Medulla oblongata (tissue), 1 donor: ENCODE results near the gene AP1G2.

Experiments used
- DNase-seq: peaks from one replicate; pipeline ENCODE4 v3.0.0-alpha.2; 2015; ENCODE audit errors: extremely low spot score

Gene AP1G2

DNA sequence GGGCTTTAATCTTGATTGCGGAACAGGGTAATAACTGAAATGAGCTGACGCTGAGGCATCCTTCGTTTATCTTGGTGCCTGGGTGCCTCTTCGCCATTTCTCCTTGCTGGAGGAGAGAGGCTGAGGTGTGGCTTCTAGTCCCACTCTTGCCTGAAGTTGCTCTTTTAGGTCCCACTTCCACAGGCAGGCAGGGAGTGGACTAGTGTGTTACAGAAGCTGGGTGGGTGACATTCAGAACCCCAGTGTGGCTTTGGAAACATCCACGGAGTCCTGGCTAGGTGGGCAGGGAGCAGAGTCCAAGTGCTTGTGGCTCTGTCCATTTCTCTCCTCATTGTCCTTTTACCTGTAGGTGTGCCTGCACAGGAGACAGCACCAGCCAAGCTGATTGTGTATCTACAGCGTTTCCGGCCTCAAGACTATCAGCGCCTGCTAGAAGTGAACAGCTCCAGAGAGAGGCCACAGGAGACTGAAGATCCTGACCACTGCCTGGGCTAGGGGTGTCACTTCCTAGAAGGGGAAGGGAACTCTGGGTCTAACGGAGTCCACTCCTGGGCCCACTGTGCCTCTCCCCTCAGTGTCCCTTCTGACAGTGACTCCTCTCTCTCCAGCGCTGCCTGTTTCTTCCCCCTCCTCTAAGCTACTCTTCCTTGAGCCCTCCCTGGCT lies 9.1 kb downstream of the AP1G2 start:
- DNase-seq = no peak

DNA sequence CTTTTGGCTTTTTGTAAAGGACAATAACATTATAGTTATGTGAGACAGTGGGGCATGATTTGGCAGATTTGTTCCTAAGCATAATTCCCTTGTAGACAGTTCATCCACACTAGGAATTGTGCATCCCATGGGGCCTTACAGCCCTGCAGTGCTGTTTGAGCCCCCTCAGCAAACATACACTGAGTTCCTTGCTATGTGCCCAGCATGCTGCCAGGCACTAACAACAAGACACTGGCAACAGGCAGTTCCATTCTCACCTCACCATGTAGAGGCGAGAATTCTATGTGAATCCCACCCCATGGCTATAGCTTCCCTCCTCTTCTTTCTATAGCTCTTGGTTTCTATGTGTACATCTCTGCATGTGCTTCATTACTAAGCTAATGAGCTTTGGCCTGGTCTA lies 9.6 kb downstream of the AP1G2 start:
- DNase-seq = no peak

DNA sequence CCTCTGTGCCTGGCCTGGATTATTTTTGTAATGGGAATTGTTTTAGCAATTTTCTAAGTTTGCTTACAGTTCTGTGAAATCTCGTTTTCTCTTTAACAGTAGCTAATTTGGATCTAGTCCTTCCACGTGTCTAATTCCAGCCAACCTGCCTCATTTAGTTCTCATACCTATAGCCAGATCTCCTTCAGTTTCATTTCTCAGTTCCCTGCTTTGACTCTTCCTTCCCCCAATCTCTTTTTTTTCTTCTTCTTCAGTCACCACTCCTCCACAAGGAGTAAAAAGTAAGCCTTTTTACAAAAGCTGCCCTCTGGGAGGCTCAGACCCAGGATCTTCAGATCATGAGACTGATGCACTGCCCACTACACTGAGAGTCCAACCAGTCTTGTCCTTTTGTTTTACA lies 10.1 kb downstream of the AP1G2 start:
- no peak for DNase-seq

- no peak for DNase-seq
Observed at GRCh38 chr14:23556700-23557440, 10.7 kb downstream of the AP1G2 start.

DNA sequence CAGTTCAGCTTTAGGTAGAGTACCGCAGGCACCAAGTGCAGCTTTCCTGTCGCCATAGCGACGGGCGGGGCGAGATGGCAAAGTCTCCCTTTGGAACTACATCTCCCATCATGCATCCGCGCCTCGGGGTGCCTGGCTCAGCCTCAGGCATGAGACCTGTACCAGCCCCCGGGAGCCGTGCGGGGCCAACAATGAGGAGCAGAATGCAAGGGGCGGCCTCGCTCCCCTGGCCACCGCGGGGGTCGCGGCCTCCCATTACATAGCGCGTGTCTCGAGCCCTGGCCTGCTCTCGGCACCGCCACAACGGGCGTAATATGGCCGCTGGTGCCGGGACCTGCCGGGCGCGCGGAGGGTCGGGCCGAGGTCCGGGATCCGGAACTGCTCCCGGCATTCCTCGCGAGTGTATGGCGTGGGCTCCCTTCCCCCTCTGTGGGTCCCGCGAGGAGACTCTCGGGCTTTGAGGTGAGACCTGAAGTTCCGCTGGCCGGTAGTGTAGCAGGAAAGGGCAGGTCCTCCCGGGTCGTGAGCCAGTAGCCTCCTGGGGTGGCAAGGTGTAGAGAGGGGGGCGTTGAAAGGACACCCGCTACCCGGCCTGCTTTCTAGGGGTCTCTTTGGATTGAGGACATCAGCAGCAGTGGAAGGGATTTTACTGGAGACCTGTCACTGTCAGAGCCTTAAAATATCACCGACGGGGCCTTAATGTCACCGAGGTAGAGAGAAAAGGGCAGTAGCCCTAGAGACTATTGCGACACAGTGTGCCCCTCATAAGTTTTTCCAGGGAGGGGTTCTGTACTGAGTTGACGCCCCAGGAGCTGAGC lies 11.5 kb downstream of the AP1G2 start, which contains the start of gene THTPA:
Gene THTPA, plus strand, starts transcription at position 390 of the 818 bp plus-strand sequence. CDS start 487 bp downstream, outside the sequence.
- peak; percentile 96 for DNase-seq

DNA sequence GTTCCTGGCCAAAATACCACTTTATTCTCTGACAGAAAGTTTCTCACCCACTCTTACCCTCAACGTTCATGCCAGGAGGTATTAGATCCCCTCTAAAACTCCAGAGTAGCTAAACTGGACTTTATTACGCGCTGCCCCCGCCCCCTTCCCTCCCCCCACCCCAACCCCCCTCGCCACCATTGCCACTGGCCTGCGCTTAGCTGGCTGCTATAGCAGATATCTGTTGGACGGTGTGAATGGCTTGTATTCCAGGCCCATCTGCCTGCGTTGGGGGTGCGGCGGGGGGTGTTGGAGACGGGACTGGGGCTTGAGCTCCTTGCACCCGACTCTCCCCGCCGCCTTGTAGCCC lies 12.1 kb downstream of the AP1G2 start:
- no peak for DNase-seq

DNA sequence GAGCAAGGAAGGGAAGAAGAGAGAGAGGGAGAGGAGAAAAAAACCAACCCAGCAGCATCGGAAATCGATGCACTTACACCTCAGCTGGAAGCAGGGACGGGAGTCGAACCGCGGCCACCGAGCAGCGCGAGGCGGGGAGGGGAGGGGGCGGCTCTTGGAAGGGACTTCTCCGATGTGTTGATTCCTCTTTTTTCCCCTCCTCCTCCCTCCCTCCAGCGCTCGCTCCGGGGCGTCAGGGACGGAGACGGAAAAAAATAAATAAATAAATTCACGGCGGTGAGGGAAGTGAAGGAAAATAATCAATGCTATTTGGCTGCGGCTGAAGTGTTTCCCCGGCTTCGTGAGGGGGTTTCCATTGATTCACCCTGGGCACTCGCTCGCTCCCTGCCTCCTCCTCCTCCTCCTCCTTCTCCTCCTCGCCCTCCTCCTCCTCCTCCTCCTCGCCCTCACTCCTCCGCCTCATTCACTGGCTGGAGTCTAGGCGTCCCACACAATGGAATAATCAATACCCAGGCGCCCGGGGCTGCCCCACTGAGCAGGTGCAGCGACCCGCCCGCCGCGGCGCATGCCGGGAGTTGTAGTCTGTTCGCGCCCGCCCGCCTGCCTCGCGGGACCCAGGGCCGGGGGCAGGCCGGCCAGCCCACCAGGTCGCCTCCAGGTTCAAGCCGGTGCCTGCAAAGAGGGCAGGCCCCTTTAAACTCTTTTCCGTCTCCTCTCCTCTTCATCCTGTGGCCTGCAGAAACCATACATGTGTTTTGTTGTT lies 16.1 kb downstream of the AP1G2 start, which contains the start of gene ZFHX2:
Gene ZFHX2, minus strand, starts transcription at position 500 of the 763 bp plus-strand sequence. CDS start 16,440 bp downstream, outside the sequence.
- peak; percentile 87 for DNase-seq

GRCh38 chr14:23550812-23551265 lies 16.8 kb downstream of the AP1G2 start:
- DNase-seq = no peak

DNA sequence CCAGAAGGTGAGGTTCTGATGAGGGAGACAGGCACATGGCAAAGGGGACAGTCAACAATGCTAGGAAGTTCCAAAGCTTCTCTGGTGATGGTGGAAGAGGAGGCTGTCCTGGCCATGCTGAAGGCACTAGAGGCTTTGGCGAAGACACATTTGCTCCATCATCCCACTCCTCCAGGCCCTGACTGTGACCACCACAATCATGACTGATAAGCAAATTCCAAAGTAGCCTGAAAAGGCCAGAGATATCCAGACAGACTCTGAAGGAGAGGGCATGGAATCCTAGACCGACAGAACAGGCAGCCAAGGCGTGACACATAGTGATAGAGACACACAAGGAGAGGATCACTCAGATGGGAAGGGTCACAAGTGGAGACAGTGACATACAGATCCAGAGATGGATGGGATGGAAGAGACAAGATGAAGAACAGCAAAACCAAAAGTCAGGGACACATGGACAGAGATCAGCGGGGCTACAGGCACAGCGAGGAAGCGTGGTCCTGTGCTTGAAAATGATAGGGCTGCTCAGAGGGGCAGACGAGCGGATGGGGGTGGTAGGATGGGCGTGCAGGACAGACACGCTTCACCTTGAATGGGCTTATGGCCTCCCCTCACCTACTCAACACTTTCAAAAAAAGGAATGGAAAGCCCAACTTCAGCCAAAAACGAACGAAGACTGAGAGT lies 17.3 kb downstream of the AP1G2 start:
- no peak for DNase-seq

DNA sequence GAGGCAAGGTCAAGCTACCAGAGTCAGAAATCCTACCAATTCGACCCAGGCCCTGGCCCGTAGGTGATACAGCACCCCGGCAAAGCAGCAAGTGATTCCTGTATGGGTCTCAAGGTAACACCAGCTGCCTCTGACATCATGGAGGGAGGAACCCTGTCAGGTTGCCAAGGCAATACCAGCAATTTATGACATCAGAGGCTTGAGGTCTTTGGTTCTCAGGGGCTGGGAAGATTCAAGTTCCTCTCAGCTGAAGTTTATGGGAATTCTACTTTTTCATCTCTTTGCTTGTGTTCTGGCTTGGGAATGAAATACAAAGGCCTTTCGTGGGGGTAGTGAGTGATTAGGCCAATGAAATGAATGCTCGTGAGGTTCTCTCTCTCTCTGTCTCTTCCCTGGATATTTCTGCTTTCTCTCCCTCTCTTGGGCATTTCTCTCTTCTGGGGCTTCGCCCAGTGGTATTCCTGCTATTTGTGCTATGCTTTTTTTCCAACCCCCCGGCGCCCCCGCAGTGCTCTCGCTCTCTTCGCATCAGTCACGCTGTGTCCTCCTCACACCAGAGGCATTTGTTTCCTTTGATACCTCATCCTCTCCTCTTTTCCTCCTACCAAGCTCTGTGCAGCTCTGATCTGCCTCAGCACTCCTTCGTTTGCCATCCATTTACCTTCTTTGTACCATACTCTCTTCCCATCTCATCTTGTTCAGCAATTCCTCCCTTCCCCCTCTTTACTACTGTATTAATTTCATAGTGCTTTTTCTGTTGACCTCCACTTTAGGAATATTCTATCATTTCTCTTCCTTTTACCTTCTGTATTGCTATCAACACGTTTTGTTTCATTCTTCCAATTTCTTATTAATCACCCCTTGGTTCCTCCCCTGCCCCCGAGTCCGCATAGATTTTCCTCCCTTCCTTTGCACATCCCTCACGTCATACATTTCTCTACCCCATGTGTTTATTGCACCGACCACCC lies 19.0 kb downstream of the AP1G2 start:
- DNase-seq = no peak

- no peak for DNase-seq
Observed at GRCh38 chr14:23547924-23548323, 19.7 kb downstream of the AP1G2 start.

- no peak for DNase-seq
Observed at GRCh38 chr14:23546450-23547035, 21.0 kb downstream of the AP1G2 start.

- no peak for DNase-seq
Observed at GRCh38 chr14:23545740-23546365, 21.7 kb downstream of the AP1G2 start.

GRCh38 chr14:23544511-23545447 lies 22.8 kb downstream of the AP1G2 start:
- DNase-seq = peak; percentile 54

- DNase-seq = no peak
Observed at GRCh38 chr14:23543403-23543802, 24.2 kb downstream of the AP1G2 start.

GRCh38 chr14:23542261-23542660 lies 25.3 kb downstream of the AP1G2 start:
- no peak for DNase-seq

DNA sequence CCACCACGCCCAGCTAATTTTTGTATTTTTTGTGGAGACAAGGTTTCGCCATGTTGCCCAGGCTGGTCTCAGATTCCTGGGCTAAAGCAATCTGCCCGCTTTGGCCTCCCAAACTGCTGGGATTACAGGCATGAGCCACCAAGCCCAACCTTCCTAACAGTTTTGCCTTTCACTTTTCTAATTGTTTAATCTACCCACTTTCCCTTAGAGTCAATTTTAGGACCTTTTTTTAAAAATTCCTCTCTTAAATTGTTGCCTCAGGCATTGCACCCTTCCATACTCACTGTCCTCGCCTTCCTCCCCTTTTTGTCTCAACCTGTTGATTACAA lies 27.5 kb downstream of the AP1G2 start:
- no peak for DNase-seq
